ENCODE results near the gene HMX2.

DNA sequence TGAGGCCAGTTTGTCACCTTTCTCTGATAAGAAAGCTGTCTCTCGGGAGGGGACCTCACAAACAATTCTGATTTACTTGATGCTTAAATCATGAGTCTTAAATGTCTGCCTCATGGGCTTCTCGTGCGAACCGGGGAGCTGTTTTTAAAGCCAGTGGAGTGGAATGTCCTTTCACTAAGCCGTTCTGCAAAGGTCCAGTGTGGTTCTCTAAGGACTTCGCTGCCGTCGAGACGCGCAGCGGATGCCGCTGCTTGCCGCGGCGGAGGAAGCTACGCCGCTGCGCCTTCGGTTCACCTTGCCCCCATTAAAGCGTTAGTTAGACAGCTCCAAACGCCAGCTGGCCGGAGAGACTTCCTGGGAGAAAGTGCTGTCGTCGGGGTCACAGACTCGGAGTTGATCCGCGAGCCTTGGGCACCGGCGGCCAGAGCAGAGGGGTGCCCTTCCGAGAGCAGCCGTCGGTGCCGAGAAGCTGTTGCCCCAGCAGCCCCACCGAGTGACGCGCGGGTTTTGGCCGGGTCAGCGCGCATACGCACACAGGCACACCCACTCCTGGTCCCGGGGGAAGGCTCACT is 13.5 kb upstream of the HMX2 start:
- no peak for TF ChIP-seq CEBPB (IDR thresholded peaks at IDR 0.05; ENCODE audit: low read depth)
- TF ChIP-seq, protein P1, sequence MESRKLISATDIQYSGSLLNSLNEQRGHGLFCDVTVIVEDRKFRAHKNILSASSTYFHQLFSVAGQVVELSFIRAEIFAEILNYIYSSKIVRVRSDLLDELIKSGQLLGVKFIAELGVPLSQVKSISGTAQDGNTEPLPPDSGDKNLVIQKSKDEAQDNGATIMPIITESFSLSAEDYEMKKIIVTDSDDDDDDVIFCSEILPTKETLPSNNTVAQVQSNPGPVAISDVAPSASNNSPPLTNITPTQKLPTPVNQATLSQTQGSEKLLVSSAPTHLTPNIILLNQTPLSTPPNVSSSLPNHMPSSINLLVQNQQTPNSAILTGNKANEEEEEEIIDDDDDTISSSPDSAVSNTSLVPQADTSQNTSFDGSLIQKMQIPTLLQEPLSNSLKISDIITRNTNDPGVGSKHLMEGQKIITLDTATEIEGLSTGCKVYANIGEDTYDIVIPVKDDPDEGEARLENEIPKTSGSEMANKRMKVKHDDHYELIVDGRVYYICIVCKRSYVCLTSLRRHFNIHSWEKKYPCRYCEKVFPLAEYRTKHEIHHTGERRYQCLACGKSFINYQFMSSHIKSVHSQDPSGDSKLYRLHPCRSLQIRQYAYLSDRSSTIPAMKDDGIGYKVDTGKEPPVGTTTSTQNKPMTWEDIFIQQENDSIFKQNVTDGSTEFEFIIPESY (IDR thresholded peaks at IDR 0.05; ENCODE audit: extremely low read depth, insufficient replicate concordance, low read length) = no peak
- TF ChIP-seq, protein P2, sequence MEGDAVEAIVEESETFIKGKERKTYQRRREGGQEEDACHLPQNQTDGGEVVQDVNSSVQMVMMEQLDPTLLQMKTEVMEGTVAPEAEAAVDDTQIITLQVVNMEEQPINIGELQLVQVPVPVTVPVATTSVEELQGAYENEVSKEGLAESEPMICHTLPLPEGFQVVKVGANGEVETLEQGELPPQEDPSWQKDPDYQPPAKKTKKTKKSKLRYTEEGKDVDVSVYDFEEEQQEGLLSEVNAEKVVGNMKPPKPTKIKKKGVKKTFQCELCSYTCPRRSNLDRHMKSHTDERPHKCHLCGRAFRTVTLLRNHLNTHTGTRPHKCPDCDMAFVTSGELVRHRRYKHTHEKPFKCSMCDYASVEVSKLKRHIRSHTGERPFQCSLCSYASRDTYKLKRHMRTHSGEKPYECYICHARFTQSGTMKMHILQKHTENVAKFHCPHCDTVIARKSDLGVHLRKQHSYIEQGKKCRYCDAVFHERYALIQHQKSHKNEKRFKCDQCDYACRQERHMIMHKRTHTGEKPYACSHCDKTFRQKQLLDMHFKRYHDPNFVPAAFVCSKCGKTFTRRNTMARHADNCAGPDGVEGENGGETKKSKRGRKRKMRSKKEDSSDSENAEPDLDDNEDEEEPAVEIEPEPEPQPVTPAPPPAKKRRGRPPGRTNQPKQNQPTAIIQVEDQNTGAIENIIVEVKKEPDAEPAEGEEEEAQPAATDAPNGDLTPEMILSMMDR (IDR thresholded peaks at IDR 0.05 in 2 of 3, conservative IDR thresholded peaks at IDR 0.05 in 1 of 3; ENCODE audit: borderline replicate concordance in 1 of 3, insufficient read depth in 1 of 3, low read depth in 2 of 3, low read length in 2 of 3) = no peak
- TF ChIP-seq ELF1 (IDR thresholded peaks at IDR 0.05; ENCODE audit: borderline replicate concordance, low read depth) = no peak
- TF ChIP-seq, protein P3, sequence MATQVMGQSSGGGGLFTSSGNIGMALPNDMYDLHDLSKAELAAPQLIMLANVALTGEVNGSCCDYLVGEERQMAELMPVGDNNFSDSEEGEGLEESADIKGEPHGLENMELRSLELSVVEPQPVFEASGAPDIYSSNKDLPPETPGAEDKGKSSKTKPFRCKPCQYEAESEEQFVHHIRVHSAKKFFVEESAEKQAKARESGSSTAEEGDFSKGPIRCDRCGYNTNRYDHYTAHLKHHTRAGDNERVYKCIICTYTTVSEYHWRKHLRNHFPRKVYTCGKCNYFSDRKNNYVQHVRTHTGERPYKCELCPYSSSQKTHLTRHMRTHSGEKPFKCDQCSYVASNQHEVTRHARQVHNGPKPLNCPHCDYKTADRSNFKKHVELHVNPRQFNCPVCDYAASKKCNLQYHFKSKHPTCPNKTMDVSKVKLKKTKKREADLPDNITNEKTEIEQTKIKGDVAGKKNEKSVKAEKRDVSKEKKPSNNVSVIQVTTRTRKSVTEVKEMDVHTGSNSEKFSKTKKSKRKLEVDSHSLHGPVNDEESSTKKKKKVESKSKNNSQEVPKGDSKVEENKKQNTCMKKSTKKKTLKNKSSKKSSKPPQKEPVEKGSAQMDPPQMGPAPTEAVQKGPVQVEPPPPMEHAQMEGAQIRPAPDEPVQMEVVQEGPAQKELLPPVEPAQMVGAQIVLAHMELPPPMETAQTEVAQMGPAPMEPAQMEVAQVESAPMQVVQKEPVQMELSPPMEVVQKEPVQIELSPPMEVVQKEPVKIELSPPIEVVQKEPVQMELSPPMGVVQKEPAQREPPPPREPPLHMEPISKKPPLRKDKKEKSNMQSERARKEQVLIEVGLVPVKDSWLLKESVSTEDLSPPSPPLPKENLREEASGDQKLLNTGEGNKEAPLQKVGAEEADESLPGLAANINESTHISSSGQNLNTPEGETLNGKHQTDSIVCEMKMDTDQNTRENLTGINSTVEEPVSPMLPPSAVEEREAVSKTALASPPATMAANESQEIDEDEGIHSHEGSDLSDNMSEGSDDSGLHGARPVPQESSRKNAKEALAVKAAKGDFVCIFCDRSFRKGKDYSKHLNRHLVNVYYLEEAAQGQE (IDR thresholded peaks at IDR 0.05; ENCODE audit: low read depth) = no peak
- no peak for TF ChIP-seq EGR1 (IDR thresholded peaks at IDR 0.05; ENCODE audit: low read depth)
- no peak for TF ChIP-seq TCF7L2 (IDR thresholded peaks at IDR 0.05; ENCODE audit: borderline replicate concordance, extremely low read depth, insufficient read depth, insufficient read length)
- no peak for TF ChIP-seq POLR2A (IDR thresholded peaks at IDR 0.05; ENCODE audit: borderline replicate concordance, extremely low read depth, insufficient read depth, insufficient read length)
